K562 (cell line): Measurements from ENCODE around the gene SH2D7. TPM values are rescaled to one million over a fixed set of nuclear protein-coding genes. Genes with fewer than 3 reads are reported as not detected.

Experiments used
- ATAC-seq: fragments of 200-7000 bp; cut with Tn5 transposase; 3 replicates; pipeline ENCODE4 v1.9.1; 2020; ENCODE audit warnings: moderate library complexity
- BruUV-seq: library from RNA; stranded (reverse); fragments of 400-500 nt; replicated peaks from 2 replicates; lab custom pipeline; 2021; lab: Mats Ljungman, UMichigan
- CTCF ChIA-PET: fragments of 300-600 bp; formaldehyde crosslinking; extraction: SDS; loops from one replicate; lab custom pipeline; 2021; ENCODE audit warnings: low intra/inter-chr PET ratio; lab: Yijun Ruan, JAX
- POLR2A ChIA-PET: fragments of 300-600, 350-650 bp; sonication (Branson Sonifier 250); formaldehyde crosslinking; extraction: SDS; loops from one replicate; lab custom pipeline; 2021; ENCODE audit warnings: antibody characterized with exemption, inconsistent platforms; lab: Yijun Ruan, JAX
- DNase-seq, 4 experiments: peaks; one replicate each; pipeline versions ENCODE4 v3.0.0 to v3.0.0-alpha.2; 2011 to 2018; ENCODE audit warnings: low spot score in 3 of 4, mixed read lengths in 3 of 4; ENCODE audit errors: extremely low read depth in 1 of 4
- FAIRE-seq: peaks from 2 replicates; lab custom pipeline; 2011; peaks lifted over from hg19 to GRCh38; lab: Jason Lieb, UNC
- H2AFZ ChIP-seq: 2 replicates; pipeline ENCODE4 v1.6.0; 2011; ENCODE audit warnings: low read depth, low read length, control low read depth, inconsistent platforms
- H3K27ac ChIP-seq: fragments of 200-600 bp; 3 replicates; pipeline ENCODE4 v1.8.0; 2011; ENCODE audit warnings: low read depth, mild to moderate bottlenecking, control low read depth, inconsistent platforms, low read length, moderate library complexity, mixed read lengths; ENCODE audit errors: extremely low read depth
- H3K27me3 ChIP-seq, 2 experiments: fragments of 300-600 bp in 1 of 2; 2 replicates in 1 of 2; 3 replicates in 1 of 2; pipeline versions ENCODE4 v1.6.0 to v1.8.0; 2011; ENCODE audit warnings: inconsistent platforms in 2 of 2, low read length in 2 of 2, mild to moderate bottlenecking in 1 of 2, mixed read lengths in 1 of 2, moderate library complexity in 1 of 2; ENCODE audit not compliant: control insufficient read depth in 2 of 2, insufficient read depth in 2 of 2
- H3K36me3 ChIP-seq: fragments of 300-600 bp; 3 replicates; pipeline ENCODE4 v1.8.0; 2011; ENCODE audit warnings: mild to moderate bottlenecking, low read length, inconsistent platforms; ENCODE audit not compliant: control insufficient read depth, insufficient read depth
- H3K4me1 ChIP-seq, 2 experiments: fragments of 200-600 bp in 1 of 2; replicated peaks in 1 of 2; 2 replicates in 1 of 2; 3 replicates in 1 of 2; pipeline versions ENCODE4 v1.5.1 to v1.8.0; 2011; ENCODE audit warnings: inconsistent platforms in 2 of 2, low read length in 2 of 2, mild to moderate bottlenecking in 1 of 2, mixed read lengths in 1 of 2, moderate library complexity in 1 of 2; ENCODE audit not compliant: control insufficient read depth in 2 of 2, insufficient read depth in 2 of 2
- H3K4me2 ChIP-seq: 2 replicates; pipeline ENCODE4 v1.6.1; 2011; ENCODE audit warnings: low read length, control low read depth, inconsistent platforms, mixed read lengths; ENCODE audit not compliant: insufficient read depth
- H3K4me3 ChIP-seq: fragments of 200-600 bp; sonication (generic), shearing (Covaris generic); 2 replicates; pipeline ENCODE4 v1.5.1; 2016; ENCODE audit warnings: control low read depth, inconsistent platforms
- H3K79me2 ChIP-seq: fragments of 200-600 bp; 3 replicates; pipeline ENCODE4 v1.8.0; 2011; ENCODE audit warnings: low read length, inconsistent platforms; ENCODE audit not compliant: control insufficient read depth, insufficient read depth
- H3K9ac ChIP-seq, 2 experiments: 2 replicates each; pipeline versions ENCODE4 v1.6.0 to v1.6.1; 2011; ENCODE audit warnings: low read depth in 2 of 2, low read length in 2 of 2, control low read depth in 1 of 2, inconsistent platforms in 1 of 2, mild to moderate bottlenecking in 1 of 2, mixed read lengths in 1 of 2; ENCODE audit not compliant: insufficient read depth in 1 of 2
- H3K9me1 ChIP-seq: one replicate; pipeline ENCODE4 v1.6.0; 2011; ENCODE audit warnings: inconsistent platforms, mild to moderate bottlenecking, low read length, moderate library complexity; ENCODE audit not compliant: control insufficient read depth, insufficient read depth
- H3K9me3 ChIP-seq: replicated peaks from 2 replicates; pipeline ENCODE4 v1.5.1; 2011; ENCODE audit warnings: low read depth, low read length, inconsistent platforms; ENCODE audit not compliant: control insufficient read depth, insufficient read depth
- H4K20me1 ChIP-seq: replicated peaks from 2 replicates; pipeline ENCODE4 v1.6.1; 2011; ENCODE audit warnings: low read length, inconsistent platforms, mixed read lengths; ENCODE audit not compliant: control insufficient read depth, insufficient read depth
- CEBPG ChIP-seq, 3 experiments: fragments of 200-800 bp in 1 of 3; sonication (Bioruptor generic) in 1 of 3; sonication (generic) in 1 of 3; formaldehyde crosslinking in 1 of 3; IDR thresholded peaks in 2 of 3; conservative IDR thresholded peaks in 1 of 3; 2 replicates each; pipeline versions ENCODE4 v1.6.1 to v1.8.0; 2016 to 2022; ENCODE audit warnings: missing compliant biosample characterization in 2 of 3, missing genetic modification characterization in 2 of 3, mild to moderate bottlenecking in 1 of 3, missing genetic modification reagents in 1 of 3
- NR1H2 ChIP-seq: sonication (generic); formaldehyde crosslinking; IDR thresholded peaks from 2 replicates; pipeline ENCODE4 v1.4.0; 2020; ENCODE audit warnings: mild to moderate bottlenecking, missing genetic modification reagents
- WGBS: fragments of 100-300 bp; shearing (Covaris generic); methylation state at CpG from one replicate; pipeline ENCODE4 v1.1.6; 2016; ENCODE audit warnings: low coverage, mixed read lengths; ENCODE audit not compliant: insufficient coverage; ENCODE audit errors: missing lambda C conversion rate; 5-methylcytosine and 5-hydroxymethylcytosine counted together
- in situ Hi-C: fragments of 300-500 bp; cut with MboI; formaldehyde crosslinking; loops from 4 replicates; pipeline ENCODE4 v1.15.0; 2018; ENCODE audit warnings: inconsistent platforms, mixed read lengths
- intact Hi-C: fragments of 100-400 bp; cut with micrococcal nuclease; formaldehyde crosslinking; loops from 2 replicates; pipeline ENCODE4 v1.14.2; 2022
- polyA plus RNA-seq, 8 experiments: library from polyadenylated mRNA; depleted of rRNA in 4 of 8; stranded (reverse) in 5 of 8; unstranded in 3 of 8; fragments of >200 nt; fragmentation: Nextera tagmentation in 2 of 8; fragmentation: Illumina TruSeq in 1 of 8; extraction: Ambion mirVana in 2 of 8; extraction: Trizol in 1 of 8; gene quantifications; 2 replicates each; pipeline versions ENCODE4 v1.2.1 to v1.2.3, GENCODE V29; 2011 to 2014; ENCODE audit warnings: inconsistent platforms in 1 of 8, missing spikeins in 1 of 8
- total RNA-seq, 7 experiments: library from RNA; depleted of rRNA in 6 of 7; stranded (reverse); fragments of >200 nt in 6 of 7; fragmentation: Illumina TruSeq in 2 of 7; extraction: Trizol in 2 of 7; gene quantifications; 2 replicates each; pipeline versions ENCODE4 v1.2.1 to v1.2.3, GENCODE V29; 2011 to 2021; ENCODE audit warnings: low replicate concordance in 1 of 7
- TF ChIP-seq, protein P1 (sequence below), 2 experiments: fragments of 450-650 bp in 1 of 2; sonication (generic) in 1 of 2; formaldehyde crosslinking in 1 of 2; IDR thresholded peaks in 1 of 2; conservative IDR thresholded peaks in 1 of 2; 2 replicates each; pipeline versions ENCODE4 v1.6.1 to v1.8.1; 2016 to 2023; ENCODE audit warnings: mild to moderate bottlenecking in 2 of 2, moderate library complexity in 2 of 2, inconsistent platforms in 1 of 2, missing genetic modification reagents in 1 of 2

Gene SH2D7
- total and polyA plus RNA-seq, 9 of the 15 experiments (the other 6 are each of a cell fraction or from before 2014, with no cell fraction given): not detected

DNA sequence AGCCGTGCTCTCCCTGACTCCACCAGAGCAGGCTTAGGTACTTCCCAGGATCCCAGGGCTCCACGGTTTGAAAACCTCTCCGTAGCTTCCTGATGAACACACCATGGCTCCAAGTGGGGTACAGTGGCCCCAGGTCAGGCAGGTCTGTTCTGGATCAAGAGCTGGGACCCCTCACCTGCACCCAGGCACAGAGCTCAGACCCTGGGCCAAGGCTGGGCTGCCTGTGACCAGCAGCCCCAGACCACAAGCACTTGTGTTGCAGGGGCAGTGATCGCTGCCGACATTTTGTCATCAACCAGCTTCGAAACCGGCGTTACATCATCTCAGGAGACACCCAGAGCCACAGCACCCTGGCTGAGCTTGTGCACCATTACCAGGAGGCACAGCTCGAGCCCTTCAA lies 5.3 kb downstream of the SH2D7 start:
- peaks cover 6 to 33% of the 10 kb centered on the region in 2 experiments for H3K27me3 ChIP-seq
- no peak overlapping the region for H2AFZ ChIP-seq
- no TSS peak for BruUV-seq
- no peaks in the 10 kb centered on the region for H3K36me3 ChIP-seq
- H3K9me1 ChIP-seq: no peaks in the 10 kb centered on the region
- TF ChIP-seq NR1H2 (CRISPR knock-in tag): no peak
- TF ChIP-seq CEBPG (CRISPR knock-in tag; IDR thresholded peaks at IDR 0.05): 0 out of 2 replicates have a peak, but pooled peaks have one; percentile 7
- TF ChIP-seq CEBPG (tag; conservative IDR thresholded peaks at IDR 0.05 in 1 of 2, IDR thresholded peaks at IDR 0.05 in 1 of 2): no peak
- TF ChIP-seq, protein P1, sequence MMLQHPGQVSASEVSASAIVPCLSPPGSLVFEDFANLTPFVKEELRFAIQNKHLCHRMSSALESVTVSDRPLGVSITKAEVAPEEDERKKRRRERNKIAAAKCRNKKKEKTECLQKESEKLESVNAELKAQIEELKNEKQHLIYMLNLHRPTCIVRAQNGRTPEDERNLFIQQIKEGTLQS (IDR thresholded peaks at IDR 0.05): 0 out of 2 replicates have a peak, but pooled peaks have one; percentile 16
- TF ChIP-seq, protein P1 (CRISPR knock-in tag; conservative IDR thresholded peaks at IDR 0.05): no peak
- no peak overlapping the region for H3K4me2 ChIP-seq
- intact Hi-C loops (no loop called here), in situ Hi-C loops (no loop called here)
- H3K4me1 ChIP-seq: 0 out of 5 replicates have a peak, but pooled peaks cover 0 to 3% of the 10 kb centered on the region in 2 experiments
- peaks cover 7% of the 10 kb centered on the region; the same call in 1 of the 2 replicates for H4K20me1 ChIP-seq
- FAIRE-seq: no peak
- no peak for ATAC-seq
- H3K9me3 ChIP-seq: no peaks in the 10 kb centered on the region
- no peak overlapping the region for H3K4me3 ChIP-seq
- POLR2A ChIA-PET: interaction anchor here (1.1 to 1.6 kb wide), 2 partner anchors 12 to 24 kb away, joined by 3 to 4 read pairs; no protein-coding TSS in a partner anchor
- H3K27ac ChIP-seq: no peak overlapping the region
- DNase-seq: no peak
- CTCF ChIA-PET: no interaction called here
- H3K79me2 ChIP-seq: no peaks in the 10 kb centered on the region
- WGBS: 19% methylated on average over 9 of the region's 9 CpGs
- H3K9ac ChIP-seq: 0 out of 4 replicates have a peak overlapping the region, but pooled peaks of 1 of the 2 experiments have one; percentile 58
